IPS-18c (cell line): ENCODE measurements around the gene NT5C2.
"Not testable (repeated sequence)": the region's sequence is repeated elsewhere in the genome, so short reads cannot be mapped to it uniquely, and the experiment has no call there.

Experiments
- H3K4me3 ChIP-seq: 2 replicates; pipeline ENCODE4 v1.7.0; 2013; ENCODE audit warnings: low read depth, mild to moderate bottlenecking, low read length, moderate library complexity; ENCODE audit not compliant: insufficient read depth
- H3K9me3 ChIP-seq: one replicate; pipeline ENCODE4 v1.6.1; 2013; ENCODE audit warnings: mild to moderate bottlenecking, low read length, moderate library complexity; ENCODE audit not compliant: control insufficient read depth, insufficient read depth

The NT5C2 gene

GRCh38 chr10:103205401-103205800, 12.3 kb upstream of the NT5C2 start:
- not testable (repeated sequence) for H3K4me3 ChIP-seq, H3K9me3 ChIP-seq

DNA sequence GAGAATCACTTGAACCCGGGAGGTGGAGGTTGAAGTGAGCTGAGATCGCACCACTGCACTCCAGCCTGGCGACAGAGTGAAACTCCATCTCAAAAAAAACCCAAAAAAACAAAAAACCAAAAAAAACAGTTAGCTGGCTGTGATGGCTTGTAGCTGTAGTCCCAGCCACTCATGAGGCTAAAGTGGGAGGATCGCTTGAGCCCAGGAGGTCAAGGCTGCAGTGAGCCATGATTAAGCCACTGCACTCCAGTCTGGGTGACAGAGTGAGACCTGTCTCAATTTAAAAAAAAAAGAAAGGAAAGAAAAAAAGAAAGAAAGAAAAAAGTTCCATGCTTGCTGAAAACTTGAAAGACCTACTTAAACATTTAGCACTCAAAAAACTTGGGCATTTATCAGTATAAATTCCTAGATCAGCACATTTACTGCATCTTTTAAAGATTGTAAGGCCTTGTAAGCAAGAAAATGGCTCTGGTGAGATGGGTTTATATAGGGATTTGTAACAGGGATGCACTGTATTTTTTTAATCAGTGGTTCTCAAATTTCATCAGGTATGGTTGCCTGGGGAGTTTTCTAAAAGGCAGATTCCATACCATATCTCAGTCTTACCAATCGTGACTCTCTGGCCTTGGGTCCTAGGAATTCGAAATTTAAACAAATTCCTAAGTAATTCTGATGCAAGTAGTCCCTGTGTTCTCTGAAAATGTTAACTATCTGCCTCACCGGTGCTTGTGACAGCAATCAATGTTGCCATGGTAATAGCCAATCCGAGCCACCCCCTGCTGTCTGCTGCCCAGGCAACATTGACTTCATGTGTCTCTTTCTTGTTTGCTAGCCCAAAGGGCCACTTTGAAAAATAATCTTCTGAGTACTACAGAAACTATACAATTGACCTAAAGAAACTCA, 11.5 kb upstream of the NT5C2 start:
- Histone ChIP-seq H3K9me3 (peaks cover 3% of the 10 kb centered on the region), H3K4me3 (no peak overlapping the region)

GRCh38 chr10:103203466-103203865, 10.4 kb upstream of the NT5C2 start:
- H3K4me3 ChIP-seq: no peak overlapping the region
- H3K9me3 ChIP-seq: peaks cover 3% of the 10 kb centered on the region

GRCh38 chr10:103202319-103202718, 9.2 kb upstream of the NT5C2 start:
- H3K9me3 ChIP-seq: peaks cover 3% of the 10 kb centered on the region
- no peak overlapping the region for H3K4me3 ChIP-seq

DNA sequence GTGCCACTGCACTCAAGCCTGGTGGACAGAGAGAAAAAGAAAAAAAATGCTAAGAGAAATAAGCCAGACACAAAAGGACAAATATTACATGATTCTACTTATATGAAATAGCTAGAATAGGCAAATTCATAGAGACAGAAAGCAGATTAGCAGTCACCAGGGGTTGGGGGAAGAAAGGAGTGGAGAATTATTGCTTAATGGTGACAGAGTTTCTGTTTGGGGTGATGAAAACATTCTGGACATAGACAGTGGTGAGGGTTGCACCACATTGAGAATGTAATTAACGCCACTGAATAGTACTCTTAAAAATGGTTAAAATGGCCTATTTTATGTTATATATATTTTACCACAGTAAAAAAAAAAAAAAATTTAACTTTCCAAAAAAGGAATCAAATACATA, 6.4 kb upstream of the NT5C2 start:
- no peaks in the 10 kb centered on the region for H3K9me3 ChIP-seq
- H3K4me3 ChIP-seq: no peak overlapping the region

DNA sequence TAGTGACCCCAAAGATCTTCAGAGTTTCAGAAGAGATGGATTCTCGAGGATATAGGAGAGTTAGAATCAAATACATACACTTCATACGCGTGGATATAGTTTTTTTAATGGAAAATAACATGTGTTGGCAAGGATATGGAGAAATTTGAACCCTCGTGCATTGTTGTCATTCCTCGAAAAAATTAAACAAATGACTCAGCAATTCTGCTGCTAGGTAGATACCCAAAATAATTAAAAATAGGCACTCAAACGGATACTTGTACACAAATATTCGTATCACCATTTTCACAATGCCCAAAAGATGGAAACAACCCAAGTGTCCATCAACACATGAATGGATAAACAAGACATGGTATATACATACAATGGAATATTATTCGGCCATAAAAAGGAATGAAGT, 5.6 kb upstream of the NT5C2 start:
- Histone ChIP-seq H3K9me3 (no peaks in the 10 kb centered on the region), H3K4me3 (no peak overlapping the region)

DNA sequence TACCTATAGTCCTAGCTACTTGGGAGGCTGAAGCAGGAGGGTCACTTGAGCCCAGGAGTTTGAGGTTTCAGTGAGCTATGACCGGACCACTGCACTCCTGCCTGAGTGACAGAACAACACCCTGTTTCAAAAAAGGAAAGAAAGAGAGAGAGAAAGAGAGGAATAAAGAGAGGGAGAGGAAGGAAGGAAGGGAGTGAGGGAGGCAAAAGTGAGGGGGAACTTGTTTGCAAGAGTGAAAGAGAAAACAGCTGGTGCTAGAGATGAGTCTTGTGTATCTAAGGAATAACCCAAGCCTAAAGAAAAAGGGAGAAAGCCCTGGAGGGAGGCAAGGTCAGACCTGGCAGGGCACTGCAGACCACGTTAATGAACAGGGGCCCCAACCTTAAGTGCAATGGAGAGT, 4.8 kb upstream of the NT5C2 start:
- H3K9me3 ChIP-seq: no peaks in the 10 kb centered on the region
- H3K4me3 ChIP-seq: no peak overlapping the region

DNA sequence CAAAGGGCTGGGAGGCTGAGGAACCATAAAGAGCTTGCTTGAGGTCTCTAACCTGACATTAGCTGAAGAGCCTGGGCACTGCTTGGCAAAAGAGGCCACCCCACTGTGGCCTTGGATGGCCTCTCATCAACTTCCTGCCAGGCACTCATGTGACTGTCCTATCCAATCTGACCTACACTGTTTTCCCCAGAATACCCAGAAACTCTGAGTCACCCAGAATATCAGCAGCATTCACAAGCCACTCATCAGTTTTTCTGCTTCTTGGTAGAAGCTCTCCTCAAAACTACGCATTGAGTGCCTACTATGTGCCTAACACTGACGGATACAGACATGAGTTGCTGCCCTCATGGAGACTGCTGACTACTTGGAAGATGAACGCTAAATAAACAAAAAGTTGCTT, 4.1 kb upstream of the NT5C2 start:
- Histone ChIP-seq H3K9me3 (no peaks in the 10 kb centered on the region), H3K4me3 (no peak overlapping the region)

DNA sequence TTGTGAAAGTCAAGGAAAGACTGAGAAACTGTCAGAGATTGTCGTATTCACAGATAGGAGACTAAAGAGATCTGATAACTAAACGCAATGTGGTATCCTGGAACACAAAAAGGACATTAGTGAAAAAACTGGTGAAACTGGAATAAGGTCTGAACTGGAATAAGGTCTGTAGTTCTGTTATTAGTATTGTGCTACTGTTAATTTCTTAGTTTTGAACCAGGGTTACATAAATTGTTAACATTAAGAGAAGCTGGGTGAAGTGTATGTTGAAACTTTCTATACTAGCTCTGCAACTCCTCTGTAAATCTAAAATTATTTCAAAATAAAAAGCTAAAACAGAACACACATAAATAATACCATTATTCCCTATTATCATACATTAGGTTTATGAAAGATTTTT, 3.4 kb upstream of the NT5C2 start:
- Histone ChIP-seq H3K9me3 (no peaks in the 10 kb centered on the region), H3K4me3 (no peak overlapping the region)

- Histone ChIP-seq H3K9me3 (no peaks in the 10 kb centered on the region), H3K4me3 (no peak overlapping the region; the same call in 1 of the 2 replicates)
Measured at GRCh38 chr10:103193820-103194529, 903 bp upstream of the NT5C2 start.

- no peaks in the 10 kb centered on the region for H3K9me3 ChIP-seq
- H3K4me3 ChIP-seq: peak overlapping the region; percentile 79
Measured at GRCh38 chr10:103192451-103193106, 493 bp downstream of the NT5C2 start.

DNA sequence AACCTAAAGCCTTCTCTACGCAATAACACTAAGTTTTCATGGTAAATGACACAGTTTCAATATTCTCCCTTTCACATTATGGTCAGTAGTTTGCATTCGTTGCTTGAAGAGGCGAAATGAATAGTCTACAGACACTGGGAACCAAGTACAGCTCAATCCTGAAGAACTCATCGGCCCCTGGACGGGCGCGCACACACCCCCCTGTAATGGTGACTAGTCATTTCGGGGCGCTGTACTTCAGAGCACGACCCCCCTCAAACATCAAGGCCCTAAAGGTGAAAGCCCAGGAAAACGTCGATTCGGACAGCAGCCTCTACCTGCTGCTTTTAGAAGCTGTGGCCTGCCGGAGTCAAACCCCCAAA, 1.0 kb downstream of the NT5C2 start:
- no peaks in the 10 kb centered on the region for H3K9me3 ChIP-seq
- H3K4me3 ChIP-seq: peak overlapping the region; percentile 79

GRCh38 chr10:103191198-103191597, 1.9 kb downstream of the NT5C2 start:
- not testable (repeated sequence) for H3K9me3 ChIP-seq, H3K4me3 ChIP-seq

GRCh38 chr10:103188853-103189252, 4.2 kb downstream of the NT5C2 start:
- no peak overlapping the region for H3K4me3 ChIP-seq
- no peaks in the 10 kb centered on the region for H3K9me3 ChIP-seq

DNA sequence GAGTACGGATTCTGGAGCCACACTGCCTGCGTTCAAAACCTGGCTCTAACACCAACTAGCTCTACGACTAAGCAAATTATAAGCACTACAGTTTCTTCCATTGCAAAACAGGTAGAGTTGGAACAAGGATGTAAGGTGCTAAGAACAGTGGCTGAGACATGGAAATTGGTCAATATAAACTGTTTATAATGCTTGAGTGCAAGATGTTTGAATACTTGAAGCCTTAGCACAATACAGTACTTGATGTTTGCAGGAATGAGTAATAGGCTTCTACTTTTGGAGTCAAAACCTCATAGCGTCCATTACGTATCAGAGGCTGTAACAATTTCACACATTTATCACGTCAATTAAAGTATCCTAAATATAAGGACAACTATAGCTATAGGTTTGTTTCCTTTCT, 6.9 kb downstream of the NT5C2 start:
- H3K4me3 ChIP-seq: no peak overlapping the region

DNA sequence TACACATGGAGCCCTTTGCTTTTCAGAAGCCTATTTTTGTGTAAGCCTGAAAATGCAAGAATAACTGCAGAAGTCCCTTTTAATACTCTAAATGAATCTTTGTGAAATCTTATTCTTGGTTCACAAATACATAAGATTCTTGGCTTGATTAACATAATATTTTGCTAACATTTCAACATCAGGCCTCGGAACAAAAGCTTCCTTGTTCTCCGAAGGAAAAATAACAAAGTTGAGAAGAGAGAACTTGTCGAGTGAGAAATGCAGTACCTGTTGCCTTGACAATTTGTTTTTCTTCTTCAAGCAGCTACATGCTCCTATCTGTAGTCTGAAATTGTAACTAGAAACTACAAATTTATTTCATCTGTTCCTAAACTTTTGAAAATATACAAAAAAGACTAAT, 8.5 kb downstream of the NT5C2 start:
- H3K9me3 ChIP-seq: no peaks in the 10 kb centered on the region
- H3K4me3 ChIP-seq: no peak overlapping the region

More for the DNA sequence above, 6.9 kb downstream of the NT5C2 start:
- H3K9me3 ChIP-seq: no peaks in the 10 kb centered on the region

- H3K9me3 ChIP-seq, H3K4me3 ChIP-seq: not testable (repeated sequence)
Measured at GRCh38 chr10:103183991-103184451, 9.1 kb downstream of the NT5C2 start.

DNA sequence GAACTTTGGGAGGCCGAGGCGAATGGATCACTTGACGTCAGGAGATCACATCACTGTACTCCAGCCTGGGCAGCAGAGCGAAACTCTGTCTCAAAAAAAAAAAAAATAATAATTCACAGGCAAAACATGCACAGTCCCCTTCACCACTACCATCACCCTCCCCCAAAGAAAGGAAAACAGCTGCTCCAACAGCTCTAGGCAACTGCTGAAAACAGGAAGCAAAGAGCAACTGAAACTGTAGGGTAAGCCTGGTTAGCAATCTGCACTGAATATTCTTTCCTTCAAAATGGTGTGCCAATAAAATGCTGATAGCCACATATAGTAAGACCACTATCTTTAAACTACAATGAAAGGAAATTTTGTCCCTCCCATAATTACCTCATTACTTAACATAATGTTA, 11.8 kb downstream of the NT5C2 start:
- Histone ChIP-seq H3K4me3 (no peak overlapping the region), H3K9me3 (no peaks in the 10 kb centered on the region)
